ENCODE data around the gene SF3A1. TPM values are rescaled to one million over a fixed set of nuclear protein-coding genes. Genes with fewer than 3 reads are reported as not detected.

The SF3A1 gene
- total and polyA plus RNA-seq, 2 donors (not counting 3 experiments of a cell fraction or from before 2014, with no cell fraction given), result 60.2 to 187 TPM

DNA sequence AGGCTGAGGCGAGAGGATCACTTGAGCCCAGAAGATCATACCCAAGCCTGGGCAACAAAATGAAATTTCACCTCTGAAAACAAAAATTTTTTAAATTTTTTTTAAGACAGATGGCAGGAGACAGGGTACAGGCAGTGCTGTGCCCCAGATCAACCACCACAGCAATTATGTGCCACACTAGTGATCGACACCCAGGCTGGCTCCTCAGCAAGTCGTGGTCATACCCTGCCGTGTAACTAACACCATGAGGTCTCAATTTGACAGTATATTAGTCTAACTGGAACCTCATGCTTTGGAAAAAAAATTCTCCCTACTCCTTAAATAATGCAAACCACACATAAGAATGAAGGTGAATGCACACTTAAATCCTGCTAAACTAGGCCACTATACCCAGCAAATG lies 8.3 kb downstream of the SF3A1 start:
- no peak overlapping the region for H3K27ac ChIP-seq (ENCODE audit: insufficient read depth, low read depth, low read length)
- no peak overlapping the region for H3K4me2 ChIP-seq (ENCODE audit: insufficient read depth, low read length)
- TF ChIP-seq POLR2AphosphoS5 (IDR thresholded peaks at IDR 0.05; ENCODE audit: insufficient read depth, low read depth, low read length) (no peak), GATA2 (IDR thresholded peaks at IDR 0.05; ENCODE audit: insufficient read depth, insufficient read length, low read depth, low read length) (no peak), MYC (IDR thresholded peaks at IDR 0.05; ENCODE audit: low read depth, low read length) (no peak), JUN (IDR thresholded peaks at IDR 0.05; ENCODE audit: borderline replicate concordance, insufficient read depth, insufficient read length, low read depth) (no peak), POLR2A (IDR thresholded peaks at IDR 0.05; ENCODE audit: low read depth, low read length) (no peak), EZH2 (IDR thresholded peaks at IDR 0.05; ENCODE audit: borderline replicate concordance, low read depth, low read length, severe bottlenecking) (no peak), FOS (IDR thresholded peaks at IDR 0.05; ENCODE audit: borderline replicate concordance, insufficient read depth, low read length) (no peak)
- TF ChIP-seq, protein P1, sequence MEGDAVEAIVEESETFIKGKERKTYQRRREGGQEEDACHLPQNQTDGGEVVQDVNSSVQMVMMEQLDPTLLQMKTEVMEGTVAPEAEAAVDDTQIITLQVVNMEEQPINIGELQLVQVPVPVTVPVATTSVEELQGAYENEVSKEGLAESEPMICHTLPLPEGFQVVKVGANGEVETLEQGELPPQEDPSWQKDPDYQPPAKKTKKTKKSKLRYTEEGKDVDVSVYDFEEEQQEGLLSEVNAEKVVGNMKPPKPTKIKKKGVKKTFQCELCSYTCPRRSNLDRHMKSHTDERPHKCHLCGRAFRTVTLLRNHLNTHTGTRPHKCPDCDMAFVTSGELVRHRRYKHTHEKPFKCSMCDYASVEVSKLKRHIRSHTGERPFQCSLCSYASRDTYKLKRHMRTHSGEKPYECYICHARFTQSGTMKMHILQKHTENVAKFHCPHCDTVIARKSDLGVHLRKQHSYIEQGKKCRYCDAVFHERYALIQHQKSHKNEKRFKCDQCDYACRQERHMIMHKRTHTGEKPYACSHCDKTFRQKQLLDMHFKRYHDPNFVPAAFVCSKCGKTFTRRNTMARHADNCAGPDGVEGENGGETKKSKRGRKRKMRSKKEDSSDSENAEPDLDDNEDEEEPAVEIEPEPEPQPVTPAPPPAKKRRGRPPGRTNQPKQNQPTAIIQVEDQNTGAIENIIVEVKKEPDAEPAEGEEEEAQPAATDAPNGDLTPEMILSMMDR (IDR thresholded peaks at IDR 0.05; ENCODE audit: extremely low read depth in 1 of 2, insufficient read depth in 1 of 2, low read depth in 1 of 2, low read length in 2 of 2), result no peak
- TF ChIP-seq, protein P2, sequence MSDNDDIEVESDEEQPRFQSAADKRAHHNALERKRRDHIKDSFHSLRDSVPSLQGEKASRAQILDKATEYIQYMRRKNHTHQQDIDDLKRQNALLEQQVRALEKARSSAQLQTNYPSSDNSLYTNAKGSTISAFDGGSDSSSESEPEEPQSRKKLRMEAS (IDR thresholded peaks at IDR 0.05; ENCODE audit: insufficient read depth, insufficient read length), result no peak
- CTCF ChIA-PET, result no interaction called here
- POLR2A ChIA-PET, result no interaction called here
- DNase-seq (ENCODE audit: low read depth, low spot score), result no peak
- intact Hi-C loops (cut with micrococcal nuclease) (no loop called here), dilution Hi-C loops (cut with MboI; ENCODE audit: extremely low pct_ligation_motif_present, low sequenced_read_pairs) (no loop called here)
- no peaks in the 10 kb centered on the region for H3K4me1 ChIP-seq (ENCODE audit: control insufficient read depth, extremely low read depth, insufficient read depth, low read length)
- FAIRE-seq, result no peak
- H3K9me3 ChIP-seq (replicated peaks; ENCODE audit: control insufficient read depth, insufficient read depth, low read length), result no peaks in the 10 kb centered on the region
- no peak overlapping the region for H2AFZ ChIP-seq (ENCODE audit: low read depth, low read length)
- H3K27me3 ChIP-seq (ENCODE audit: control insufficient read depth in 2 of 2, insufficient read depth in 2 of 2, low read length in 2 of 2), result no peaks in the 10 kb centered on the region
- H3K36me3 ChIP-seq (ENCODE audit: control insufficient read depth in 2 of 2, extremely low read depth in 1 of 2, insufficient read depth in 2 of 2, low read length in 2 of 2), result peaks cover 41 to 52% of the 10 kb centered on the region in 2 experiments
- no peak overlapping the region for H3K4me3 ChIP-seq (replicated peaks in 1 of 3; ENCODE audit: insufficient read depth in 1 of 3, low read depth in 1 of 3, low read length in 3 of 3)
- no peak overlapping the region for H3K9ac ChIP-seq (replicated peaks; ENCODE audit: extremely low read depth, insufficient read depth, low read length)
- no TSS peak for BruUV-seq (replicated peaks)
- peaks cover 2% of the 10 kb centered on the region for H4K20me1 ChIP-seq (replicated peaks; ENCODE audit: control insufficient read depth, extremely low read depth, insufficient read depth, low read length)
- peaks cover 43% of the 10 kb centered on the region for H3K79me2 ChIP-seq (ENCODE audit: control insufficient read depth, insufficient read depth, low read length)
- H3K9me1 ChIP-seq (replicated peaks; ENCODE audit: control insufficient read depth, extremely low read depth, insufficient read depth, low read length), result no peaks in the 10 kb centered on the region
